H1 (cell line): ENCODE data around the gene TMEM18.

ENCODE experiments used
- CHD2 ChIP-seq: IDR thresholded peaks from 2 replicates; pipeline ENCODE4 v1.6.1; 2012; ENCODE audit warnings: low read length, improper control_type of control experiment
- CTCF ChIP-seq, 3 experiments: IDR thresholded peaks; 1 replicate in 2 of 3; 2 replicates in 1 of 3; pipeline versions ENCODE4 v1.5.1 to v1.6.1; 2011; ENCODE audit warnings: low read length in 3 of 3, mild to moderate bottlenecking in 3 of 3, inconsistent platforms in 2 of 3, low read depth in 1 of 3, moderate library complexity in 1 of 3; ENCODE audit not compliant: insufficient read depth in 1 of 3; ENCODE audit errors: control extremely low read depth in 1 of 3
- EZH2 ChIP-seq: fragments of 200-600 bp; sonication (generic); IDR thresholded peaks from 2 replicates; pipeline ENCODE4 v1.7.1; 2012; ENCODE audit warnings: low read depth, mild to moderate bottlenecking, moderate library complexity, low read length, inconsistent platforms; ENCODE audit not compliant: severe bottlenecking
- JUN ChIP-seq: IDR thresholded peaks from 2 replicates; pipeline ENCODE4 v1.6.1; 2011; ENCODE audit warnings: low read depth, mild to moderate bottlenecking, improper control_type of control experiment, low read length
- MAFK ChIP-seq: IDR thresholded peaks from 2 replicates; pipeline ENCODE4 v1.6.1; 2012; ENCODE audit warnings: low read depth, mild to moderate bottlenecking, improper control_type of control experiment, low read length
- POLR2AphosphoS5 ChIP-seq: IDR thresholded peaks from 2 replicates; pipeline ENCODE4 v1.6.1; 2011; ENCODE audit warnings: low read depth, low read length
- RBBP5 ChIP-seq: IDR thresholded peaks from 2 replicates; pipeline ENCODE4 v1.7.1; 2012; ENCODE audit warnings: low read depth, mild to moderate bottlenecking, inconsistent platforms, low read length, moderate library complexity, borderline replicate concordance
- SIN3A ChIP-seq, 2 experiments: IDR thresholded peaks in 1 of 2; conservative IDR thresholded peaks in 1 of 2; 2 replicates each; pipeline ENCODE4 v1.6.1; 2011 to 2012; ENCODE audit warnings: low read length in 2 of 2, improper control_type of control experiment in 1 of 2, low read depth in 1 of 2, mild to moderate bottlenecking in 1 of 2
- TEAD4 ChIP-seq: IDR thresholded peaks from 2 replicates; pipeline ENCODE4 v1.6.1; 2012; ENCODE audit warnings: low read depth, low read length, inconsistent platforms, mixed read lengths
- YY1 ChIP-seq: IDR thresholded peaks from 2 replicates; pipeline ENCODE4 v1.6.1; 2011; ENCODE audit warnings: low read depth, mild to moderate bottlenecking, low read length

GRCh38 chr2:639703-640102 lies 37.5 kb downstream of the TMEM18 start:
- no peak for TF ChIP-seq CTCF (IDR thresholded peaks at IDR 0.05; ENCODE audit: control extremely low read depth in 1 of 3, insufficient read depth in 1 of 3, low read depth in 1 of 3, low read length in 3 of 3)
- no peak for TF ChIP-seq POLR2AphosphoS5
- no peak for TF ChIP-seq TEAD4
- no peak for TF ChIP-seq SIN3A (conservative IDR thresholded peaks at IDR 0.05 in 1 of 2, IDR thresholded peaks at IDR 0.05 in 1 of 2; ENCODE audit: low read depth in 1 of 2, low read length in 2 of 2)
- no peak for TF ChIP-seq CHD2
- TF ChIP-seq MAFK: no peak
- TF ChIP-seq EZH2: no peak
- TF ChIP-seq YY1: no peak
- TF ChIP-seq JUN: no peak
- no peak for TF ChIP-seq RBBP5
